Mesenchymal stem cell (in vitro differentiated cells and primary cell): Measurements from ENCODE around the gene TMEM170B.

Experiments
- DNase-seq: peaks from one replicate; pipeline ENCODE4 v3.0.0-alpha.2; 2013
- H2AFZ ChIP-seq: one replicate; pipeline ENCODE4 v1.6.1; 2013; ENCODE audit warnings: low read depth, mild to moderate bottlenecking, control low read depth, inconsistent platforms, low read length, moderate library complexity
- H2AK5ac ChIP-seq: 2 replicates; pipeline ENCODE4 v1.6.1; 2013; ENCODE audit warnings: low read length, moderate library complexity, mild to moderate bottlenecking, inconsistent platforms; ENCODE audit not compliant: severe bottlenecking
- H2BK120ac ChIP-seq: one replicate; pipeline ENCODE4 v1.6.1; 2013; ENCODE audit warnings: low read depth, mild to moderate bottlenecking, inconsistent platforms, low read length, moderate library complexity
- H2BK12ac ChIP-seq, 2 experiments: one replicate each; pipeline ENCODE4 v1.6.1; 2013; ENCODE audit warnings: inconsistent platforms in 2 of 2, low read length in 2 of 2, mild to moderate bottlenecking in 2 of 2, moderate library complexity in 2 of 2, control low read depth in 1 of 2
- H2BK15ac ChIP-seq: one replicate; pipeline ENCODE4 v1.6.1; 2013; ENCODE audit warnings: mild to moderate bottlenecking, low read depth, inconsistent platforms; ENCODE audit not compliant: poor library complexity, severe bottlenecking
- H2BK5ac ChIP-seq: 2 replicates; pipeline ENCODE4 v1.6.1; 2013; ENCODE audit warnings: low read depth, mild to moderate bottlenecking, low read length, control low read depth, inconsistent platforms; ENCODE audit not compliant: poor library complexity, severe bottlenecking
- H3K14ac ChIP-seq, 2 experiments: one replicate each; pipeline ENCODE4 v1.6.1; 2013; ENCODE audit warnings: inconsistent platforms in 2 of 2, low read length in 2 of 2, control low read depth in 1 of 2, mild to moderate bottlenecking in 1 of 2, moderate library complexity in 1 of 2
- H3K18ac ChIP-seq, 2 experiments: one replicate each; pipeline ENCODE4 v1.6.1; 2013; ENCODE audit warnings: inconsistent platforms in 2 of 2, low read length in 2 of 2, control low read depth in 1 of 2, low read depth in 1 of 2, mild to moderate bottlenecking in 1 of 2
- H3K23ac ChIP-seq, 2 experiments: one replicate each; pipeline ENCODE4 v1.6.1; 2013; ENCODE audit warnings: inconsistent platforms in 2 of 2, low read length in 2 of 2, mild to moderate bottlenecking in 2 of 2, moderate library complexity in 2 of 2, control low read depth in 1 of 2
- H3K27ac ChIP-seq: 2 replicates; pipeline ENCODE4 v1.5.1; 2013; ENCODE audit warnings: mild to moderate bottlenecking, moderate library complexity, low read length, control low read depth, inconsistent platforms; ENCODE audit not compliant: poor library complexity, severe bottlenecking
- H3K27me3 ChIP-seq, 2 experiments: 2 replicates each; pipeline versions ENCODE4 v1.6.1 to v1.7.0; 2013; ENCODE audit warnings: low read length in 2 of 2, mild to moderate bottlenecking in 2 of 2, moderate library complexity in 2 of 2, control low read depth in 1 of 2, inconsistent platforms in 1 of 2; ENCODE audit not compliant: control insufficient read depth in 1 of 2, insufficient read depth in 1 of 2
- H3K36me3 ChIP-seq, 2 experiments: 2 replicates each; pipeline versions ENCODE4 v1.6.1 to v1.7.0; 2013; ENCODE audit warnings: low read length in 2 of 2, control low read depth in 1 of 2, inconsistent platforms in 1 of 2, low read depth in 1 of 2, mild to moderate bottlenecking in 1 of 2; ENCODE audit not compliant: insufficient read depth in 2 of 2, control insufficient read depth in 1 of 2
- H3K4ac ChIP-seq, 2 experiments: one replicate each; pipeline ENCODE4 v1.6.1; 2013; ENCODE audit warnings: inconsistent platforms in 2 of 2, low read length in 2 of 2, mild to moderate bottlenecking in 2 of 2, moderate library complexity in 2 of 2, control low read depth in 1 of 2, low read depth in 1 of 2
- H3K4me1 ChIP-seq: 2 replicates; pipeline ENCODE4 v1.6.1; 2013; ENCODE audit warnings: low read depth, low read length, control low read depth; ENCODE audit not compliant: control insufficient read depth, insufficient read depth
- H3K4me2 ChIP-seq: 2 replicates; pipeline ENCODE4 v1.6.1; 2013; ENCODE audit warnings: low read length, mild to moderate bottlenecking, inconsistent platforms; ENCODE audit not compliant: poor library complexity, severe bottlenecking
- H3K4me3 ChIP-seq, 2 experiments: 2 replicates each; pipeline versions ENCODE4 v1.5.1 to v1.7.0; 2013; ENCODE audit warnings: low read length in 2 of 2, mild to moderate bottlenecking in 2 of 2, control low read depth in 1 of 2, low read depth in 1 of 2; ENCODE audit not compliant: insufficient read depth in 1 of 2
- H3K79me1 ChIP-seq: replicated peaks from 2 replicates; pipeline ENCODE4 v1.6.1; 2013; ENCODE audit warnings: mild to moderate bottlenecking, control low read depth, low read length, inconsistent platforms; ENCODE audit not compliant: poor library complexity, severe bottlenecking
- H3K9ac ChIP-seq: 2 replicates; pipeline ENCODE4 v1.7.0; 2013; ENCODE audit warnings: mild to moderate bottlenecking, low read length, moderate library complexity
- H3K9me3 ChIP-seq: 2 replicates; pipeline ENCODE4 v1.7.0; 2013; ENCODE audit warnings: mild to moderate bottlenecking, low read length; ENCODE audit not compliant: control insufficient read depth
- H4K8ac ChIP-seq: one replicate; pipeline ENCODE4 v1.6.1; 2013; ENCODE audit warnings: inconsistent platforms, mild to moderate bottlenecking, low read length, moderate library complexity
- H4K91ac ChIP-seq: one replicate; pipeline ENCODE4 v1.6.1; 2013; ENCODE audit warnings: mild to moderate bottlenecking, low read length, inconsistent platforms
- WGBS: methylation state at CpG from one replicate; pipeline ENCODE4 v1.1.7; 2013; ENCODE audit warnings: mixed read lengths; 5-methylcytosine and 5-hydroxymethylcytosine counted together

The TMEM170B gene

DNA sequence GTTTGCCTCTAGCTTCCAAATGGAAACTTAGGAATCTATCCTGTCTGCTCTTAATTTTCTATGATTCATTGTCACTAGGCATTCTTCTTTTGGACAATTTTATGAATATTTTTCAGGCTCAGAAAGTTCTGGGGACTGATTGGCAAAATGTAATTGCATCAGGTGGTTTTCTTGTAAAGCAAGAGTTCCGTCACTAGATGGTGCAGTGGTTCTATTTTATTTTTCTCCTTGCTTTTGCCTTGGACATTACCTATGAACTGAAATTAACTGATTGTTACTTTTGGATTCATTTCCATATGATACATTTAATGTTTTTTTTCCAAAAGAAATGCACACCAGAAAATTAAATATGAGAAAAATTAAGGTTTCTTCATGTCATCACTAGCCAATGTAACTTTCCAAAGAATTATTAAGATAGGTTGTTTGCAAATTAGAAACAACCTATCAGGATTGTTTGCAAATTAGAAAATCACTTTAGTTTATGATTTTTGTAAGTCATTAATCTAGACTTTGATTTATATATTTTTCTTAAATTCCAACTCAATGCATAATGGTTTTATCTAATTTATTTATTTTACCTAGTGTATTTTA, 48.0 kb downstream of the TMEM170B start:
- H3K23ac ChIP-seq, result no peak overlapping the region
- 0% methylated on average over 1 of the region's 1 CpG for WGBS

GRCh38 chr6:11586117-11586516, 48.6 kb downstream of the TMEM170B start:
- Histone ChIP-seq H3K36me3 (no peaks in the 10 kb centered on the region), H3K79me1 (peaks cover 3% of the 10 kb centered on the region), H3K4me3 (no peak overlapping the region), H4K8ac (no peak overlapping the region), H2BK120ac (no peak overlapping the region), H3K9me3 (no peaks in the 10 kb centered on the region), H4K91ac (no peak overlapping the region), H3K27me3 (no peaks in the 10 kb centered on the region), H2AK5ac (peak overlapping the region; percentile 93), H2AFZ (no peak overlapping the region), H3K4ac (no peak overlapping the region), H2BK15ac (no peak overlapping the region), H2BK5ac (peak overlapping the region; percentile 90), H3K18ac (peak overlapping the region in 1 of 2 experiments; percentile 47), H3K14ac (no peak overlapping the region), H3K23ac (no peak overlapping the region), H3K27ac (peak overlapping the region; percentile 95), H3K9ac (peak overlapping the region; percentile 31), H3K4me1 (peaks cover 5% of the 10 kb centered on the region), H3K4me2 (no peak overlapping the region), H2BK12ac (peak overlapping the region in 1 of 2 experiments; percentile 42)
- WGBS, result 65% methylated on average over 4 of the region's 4 CpGs
- DNase-seq, result peak; percentile 79

More for the DNA sequence above, 48.0 kb downstream of the TMEM170B start:
- DNase-seq, result peak; percentile 74
- no peak overlapping the region for H3K4me2 ChIP-seq
- no peak overlapping the region for H2BK120ac ChIP-seq
- no peak overlapping the region for H2BK12ac ChIP-seq
- no peaks in the 10 kb centered on the region for H3K27me3 ChIP-seq
- no peak overlapping the region for H4K8ac ChIP-seq
- no peak overlapping the region for H2AFZ ChIP-seq
- H3K4ac ChIP-seq, result no peak overlapping the region
- no peak overlapping the region for H2BK15ac ChIP-seq
- H2BK5ac ChIP-seq, result peak overlapping the region; percentile 90
- no peak overlapping the region for H3K9ac ChIP-seq
- H3K79me1 ChIP-seq, result peaks cover 3% of the 10 kb centered on the region
- no peak overlapping the region for H4K91ac ChIP-seq
- peak overlapping the region; percentile 97 for H2AK5ac ChIP-seq
- no peak overlapping the region for H3K14ac ChIP-seq
- peak overlapping the region in 1 of 2 experiments; percentile 68 for H3K18ac ChIP-seq
- H3K36me3 ChIP-seq, result no peaks in the 10 kb centered on the region
- H3K4me3 ChIP-seq, result no peak overlapping the region
- H3K9me3 ChIP-seq, result no peaks in the 10 kb centered on the region
- peak overlapping the region; percentile 95 for H3K27ac ChIP-seq
- peaks cover 4% of the 10 kb centered on the region for H3K4me1 ChIP-seq

GRCh38 chr6:11586536-11586935, 49.0 kb downstream of the TMEM170B start:
- H3K27me3 ChIP-seq, result no peaks in the 10 kb centered on the region
- H3K36me3 ChIP-seq, result no peaks in the 10 kb centered on the region
- H3K14ac ChIP-seq, result no peak overlapping the region
- no peak overlapping the region for H4K8ac ChIP-seq
- 19% methylated on average over 7 of the region's 7 CpGs for WGBS
- H3K27ac ChIP-seq, result peak overlapping the region; percentile 95
- H3K4me2 ChIP-seq, result no peak overlapping the region
- H2AK5ac ChIP-seq, result peak overlapping the region; percentile 93
- no peaks in the 10 kb centered on the region for H3K9me3 ChIP-seq
- H2BK120ac ChIP-seq, result no peak overlapping the region
- no peak overlapping the region for H2AFZ ChIP-seq
- H2BK15ac ChIP-seq, result no peak overlapping the region
- H2BK12ac ChIP-seq, result peak overlapping the region in 1 of 2 experiments; percentile 86
- no peak overlapping the region for H3K23ac ChIP-seq
- peaks cover 5% of the 10 kb centered on the region for H3K4me1 ChIP-seq
- peaks cover 3% of the 10 kb centered on the region for H3K79me1 ChIP-seq
- DNase-seq, result peak; percentile 93
- H3K18ac ChIP-seq, result peak overlapping the region; percentile 37 to 54
- peak overlapping the region; percentile 46 for H3K9ac ChIP-seq
- H3K4me3 ChIP-seq, result no peak overlapping the region
- no peak overlapping the region for H4K91ac ChIP-seq
- H2BK5ac ChIP-seq, result peak overlapping the region; percentile 90
- no peak overlapping the region for H3K4ac ChIP-seq

DNA sequence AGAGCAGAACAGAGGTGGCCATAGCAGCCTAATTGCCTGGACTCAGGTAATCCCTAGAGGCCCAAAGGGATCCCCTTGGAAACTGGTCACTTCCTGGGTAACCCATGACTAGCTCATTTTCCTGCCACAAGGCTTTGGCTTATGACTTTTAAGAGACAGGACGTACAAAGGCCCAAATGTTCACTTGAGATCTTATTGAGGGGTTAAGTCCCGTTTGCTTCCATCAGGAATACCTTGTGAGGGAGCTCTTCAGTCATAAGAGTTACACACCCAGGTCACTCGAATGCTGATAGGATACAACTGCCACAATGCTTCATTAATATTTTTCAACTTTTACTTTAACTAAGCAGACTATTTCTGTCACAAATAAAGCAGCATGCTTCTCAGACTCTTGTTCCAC, 51.7 kb downstream of the TMEM170B start:
- no peaks in the 10 kb centered on the region for H3K9me3 ChIP-seq
- WGBS, result 81% methylated on average over 3 of the region's 3 CpGs
- H3K9ac ChIP-seq, result no peak overlapping the region
- H4K8ac ChIP-seq, result no peak overlapping the region
- H3K23ac ChIP-seq, result no peak overlapping the region
- H3K18ac ChIP-seq, result peak overlapping the region in 1 of 2 experiments; percentile 19
- no peak overlapping the region for H3K4me3 ChIP-seq
- H3K27me3 ChIP-seq, result no peaks in the 10 kb centered on the region
- H3K79me1 ChIP-seq, result peaks cover 10% of the 10 kb centered on the region
- peak overlapping the region; percentile 58 for H2BK120ac ChIP-seq
- no peak overlapping the region for H2BK12ac ChIP-seq
- peak overlapping the region; percentile 8 for H2BK5ac ChIP-seq
- no peak for DNase-seq
- H3K14ac ChIP-seq, result no peak overlapping the region
- H3K27ac ChIP-seq, result peak overlapping the region; percentile 88
- peak overlapping the region; percentile 35 for H4K91ac ChIP-seq
- H3K4ac ChIP-seq, result peak overlapping the region in 1 of 2 experiments; percentile 41
- peaks cover 5% of the 10 kb centered on the region for H3K4me1 ChIP-seq
- H3K4me2 ChIP-seq, result no peak overlapping the region
- peak overlapping the region; percentile 94 for H2AK5ac ChIP-seq
- no peak overlapping the region for H2AFZ ChIP-seq
- H2BK15ac ChIP-seq, result no peak overlapping the region
- H3K36me3 ChIP-seq, result no peaks in the 10 kb centered on the region
